NCI-H524 (cell line): Measurements from ENCODE around the gene OR11G2.
"Not testable (repeated sequence)": the region's sequence is repeated elsewhere in the genome, so short reads cannot be mapped to it uniquely, and the experiment has no call there.

Experiments used
- DNase-seq, 2 experiments: peaks; one replicate each; lab custom pipeline; 2025; lab: John Stamatoyannopoulos, UW

Gene OR11G2

DNA sequence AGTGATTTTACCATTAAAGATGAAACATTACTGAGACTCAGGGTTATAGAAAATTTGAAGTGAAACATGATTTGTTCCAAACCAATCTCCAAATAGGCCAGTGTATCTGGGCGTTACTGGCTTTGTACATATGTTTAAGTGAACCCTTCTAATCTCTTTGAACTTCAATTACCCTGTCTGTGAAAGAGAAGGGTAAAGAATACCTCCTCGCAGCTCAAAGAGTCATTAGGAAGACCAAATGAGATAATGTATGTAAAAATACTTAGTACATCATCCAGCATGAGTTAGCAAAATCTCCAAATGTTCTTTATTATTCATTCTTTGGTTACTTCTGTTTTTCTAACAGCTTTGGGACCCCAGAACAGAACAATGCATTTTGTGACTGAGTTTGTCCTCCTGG is 32.7 kb downstream of the OR11G2 start, which contains the start of gene OR11H6:
OR11H6 (plus strand) TSS at position 301 of the 400 bp plus-strand sequence; CDS start at position 301, 0 bp downstream.
- no peak for DNase-seq

DNA sequence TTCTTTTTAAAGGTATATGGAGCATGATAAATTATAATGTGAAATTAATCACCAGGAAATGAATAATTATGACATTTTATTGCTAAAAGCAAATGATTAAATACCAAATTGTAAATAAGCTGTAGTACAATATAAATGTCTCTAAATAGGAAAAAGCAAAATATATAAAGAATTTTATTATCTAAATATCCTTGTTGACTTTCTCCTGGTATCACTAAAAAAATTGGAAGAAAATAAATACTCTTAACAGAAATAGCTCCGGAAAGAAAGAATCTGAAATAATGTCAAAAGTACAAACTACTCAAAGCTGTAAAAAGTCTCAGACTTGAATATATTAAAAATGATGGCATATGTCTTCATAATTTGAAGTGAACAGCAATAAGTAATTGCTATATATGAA is 38.0 kb downstream of the OR11G2 start, which contains the start of gene OR11H7:
OR11H7 (plus strand) TSS at position 301 of the 400 bp plus-strand sequence.
- no peak for DNase-seq

DNA sequence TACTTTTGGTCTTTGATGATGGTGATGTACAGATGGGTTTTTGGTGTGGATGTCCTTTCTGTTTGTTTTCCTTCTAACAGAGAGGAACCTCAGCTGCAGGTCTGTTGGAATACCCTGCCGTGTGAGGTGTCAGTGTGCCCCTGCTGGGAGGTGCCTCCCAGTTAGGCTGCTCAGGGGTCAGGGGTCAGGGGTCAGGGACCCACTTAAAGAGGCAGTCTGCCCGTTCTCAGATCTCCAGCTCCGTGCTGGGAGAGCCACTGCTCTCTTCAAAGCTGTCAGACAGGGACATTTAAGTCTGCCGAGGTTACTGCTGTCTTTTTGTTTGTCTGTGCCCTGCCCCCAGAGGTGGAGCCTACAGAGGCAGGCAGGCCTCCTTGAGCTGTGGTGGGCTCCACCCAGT is 44.7 kb downstream of the OR11G2 start:
- not testable (repeated sequence) for DNase-seq

DNA sequence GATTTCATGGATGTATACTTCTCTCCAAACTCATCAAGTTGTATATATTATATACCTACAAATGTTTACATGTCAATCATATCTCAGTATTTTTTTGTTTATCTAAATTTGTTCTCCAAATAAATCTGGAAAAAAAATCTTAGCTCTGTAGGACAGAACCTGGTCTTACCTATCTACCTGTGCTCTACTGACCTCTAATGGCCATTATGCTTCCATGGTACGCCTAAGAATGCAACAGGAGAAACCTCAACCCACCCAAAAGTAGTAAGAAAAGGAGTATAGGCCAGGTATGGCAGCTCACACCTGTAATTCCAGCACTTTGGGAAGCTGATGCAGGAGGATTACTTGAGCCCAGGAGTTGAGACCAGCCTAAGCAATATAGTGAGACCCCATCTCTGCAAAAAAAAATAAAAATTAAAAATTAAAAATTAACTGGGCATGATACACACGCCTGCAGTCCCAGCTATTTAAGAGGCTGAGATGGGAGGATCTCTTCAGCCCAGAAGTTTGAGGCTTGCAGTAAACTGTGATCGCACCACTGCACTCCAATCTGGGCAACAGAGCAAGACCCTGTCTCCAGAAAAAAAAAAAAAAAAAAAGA is 57.0 kb downstream of the OR11G2 start:
- DNase-seq: peak in 1 of 2 experiments; percentile 34
